ENCODE measurements around the gene SDK1. TPM values are rescaled to one million over a fixed set of nuclear protein-coding genes. Genes with fewer than 3 reads are reported as not detected.

The SDK1 gene
- total RNA-seq, 2 donors from 2014 or later = 4.8 to 13.2 TPM

GRCh38 chr7:4196121-4196819 is 895.2 kb downstream of the SDK1 start:
- no peak for TF ChIP-seq POLR2AphosphoS5 (IDR thresholded peaks at IDR 0.05)
- TF ChIP-seq, protein P1, sequence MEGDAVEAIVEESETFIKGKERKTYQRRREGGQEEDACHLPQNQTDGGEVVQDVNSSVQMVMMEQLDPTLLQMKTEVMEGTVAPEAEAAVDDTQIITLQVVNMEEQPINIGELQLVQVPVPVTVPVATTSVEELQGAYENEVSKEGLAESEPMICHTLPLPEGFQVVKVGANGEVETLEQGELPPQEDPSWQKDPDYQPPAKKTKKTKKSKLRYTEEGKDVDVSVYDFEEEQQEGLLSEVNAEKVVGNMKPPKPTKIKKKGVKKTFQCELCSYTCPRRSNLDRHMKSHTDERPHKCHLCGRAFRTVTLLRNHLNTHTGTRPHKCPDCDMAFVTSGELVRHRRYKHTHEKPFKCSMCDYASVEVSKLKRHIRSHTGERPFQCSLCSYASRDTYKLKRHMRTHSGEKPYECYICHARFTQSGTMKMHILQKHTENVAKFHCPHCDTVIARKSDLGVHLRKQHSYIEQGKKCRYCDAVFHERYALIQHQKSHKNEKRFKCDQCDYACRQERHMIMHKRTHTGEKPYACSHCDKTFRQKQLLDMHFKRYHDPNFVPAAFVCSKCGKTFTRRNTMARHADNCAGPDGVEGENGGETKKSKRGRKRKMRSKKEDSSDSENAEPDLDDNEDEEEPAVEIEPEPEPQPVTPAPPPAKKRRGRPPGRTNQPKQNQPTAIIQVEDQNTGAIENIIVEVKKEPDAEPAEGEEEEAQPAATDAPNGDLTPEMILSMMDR (IDR thresholded peaks at IDR 0.05) = no peak
- TF ChIP-seq POLR2A (IDR thresholded peaks at IDR 0.05) = no peak
- H3K27me3 ChIP-seq (replicated peaks; ENCODE audit: insufficient read depth) = no peaks in the 10 kb centered on the region
- 89% methylated on average over 15 of the region's 15 CpGs for WGBS
- no peak overlapping the region for H3K4me3 ChIP-seq
- H3K4me1 ChIP-seq (replicated peaks) = no peaks in the 10 kb centered on the region
- H3K9me3 ChIP-seq = no peaks in the 10 kb centered on the region
- DNase-seq (ENCODE audit: low spot score) = no peak
- no peak overlapping the region for H3K27ac ChIP-seq
- H3K36me3 ChIP-seq = no peaks in the 10 kb centered on the region
- intact Hi-C loops (cut with DNase I) = no loop called here

DNA sequence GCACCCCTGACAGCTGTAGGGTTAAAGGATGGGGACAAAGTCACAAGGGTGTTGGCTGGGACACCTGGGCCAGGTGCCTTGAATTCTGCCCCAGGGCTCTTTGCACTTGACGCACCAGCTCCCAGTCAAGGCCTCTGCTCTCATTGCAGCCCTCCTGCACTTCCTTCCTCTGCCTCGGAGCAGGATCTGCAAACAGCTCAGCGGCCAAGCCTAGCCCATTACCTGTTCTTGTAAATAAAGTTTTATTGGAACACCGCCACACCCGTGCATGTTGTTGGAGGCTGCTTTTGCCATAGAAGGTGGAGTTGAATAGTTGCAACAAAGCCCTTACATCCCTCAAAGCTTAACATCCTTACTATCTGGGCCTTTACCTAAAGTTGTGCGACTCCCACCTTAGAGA is 897.2 kb downstream of the SDK1 start:
- WGBS = 75% methylated on average over 6 of the region's 6 CpGs
- H3K9me3 ChIP-seq = no peaks in the 10 kb centered on the region
- no peaks in the 10 kb centered on the region for H3K4me1 ChIP-seq (replicated peaks)
- H3K36me3 ChIP-seq = no peaks in the 10 kb centered on the region
- no peak for DNase-seq (ENCODE audit: low spot score)
- intact Hi-C loops (cut with DNase I) = no loop called here
- no peak overlapping the region for H3K27ac ChIP-seq
- TF ChIP-seq POLR2AphosphoS5 (IDR thresholded peaks at IDR 0.05) (no peak), POLR2A (IDR thresholded peaks at IDR 0.05) (no peak)
- TF ChIP-seq, protein P1 (IDR thresholded peaks at IDR 0.05) = no peak
- H3K4me3 ChIP-seq = no peak overlapping the region
- no peaks in the 10 kb centered on the region for H3K27me3 ChIP-seq (replicated peaks; ENCODE audit: insufficient read depth)

DNA sequence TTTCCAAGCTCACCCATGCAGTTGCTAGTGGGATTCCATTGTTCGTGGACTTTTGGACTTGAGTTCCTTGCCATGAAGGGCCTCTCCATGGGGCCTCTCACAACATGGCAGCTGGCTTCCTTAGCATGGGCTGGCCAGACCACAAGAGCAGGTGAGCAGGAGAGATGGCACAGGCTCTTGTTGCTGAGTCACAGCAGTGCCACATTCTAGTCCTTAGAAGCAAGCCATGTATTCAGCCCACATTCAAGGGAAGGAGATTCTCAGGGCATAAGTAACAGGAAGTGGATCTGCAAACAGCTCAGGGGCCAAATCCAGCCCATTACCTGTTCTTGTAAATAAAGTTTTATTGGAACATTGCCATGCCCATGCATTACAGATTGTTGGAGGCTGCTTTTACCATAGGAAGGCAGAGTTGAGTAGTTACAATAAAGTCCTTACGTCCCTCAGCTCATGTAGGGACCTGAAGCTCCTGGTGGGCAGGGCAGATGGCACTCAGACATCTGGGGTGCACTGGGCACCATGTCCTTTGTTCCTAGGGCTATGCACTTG is 899.6 kb downstream of the SDK1 start:
- Histone ChIP-seq H3K27ac (no peak overlapping the region), H3K4me1 (replicated peaks) (no peaks in the 10 kb centered on the region), H3K9me3 (no peaks in the 10 kb centered on the region), H3K4me3 (no peak overlapping the region), H3K36me3 (no peaks in the 10 kb centered on the region), H3K27me3 (replicated peaks; ENCODE audit: insufficient read depth) (no peaks in the 10 kb centered on the region)
- no peak for TF ChIP-seq POLR2AphosphoS5 (IDR thresholded peaks at IDR 0.05)
- TF ChIP-seq, protein P1 (IDR thresholded peaks at IDR 0.05) = no peak
- TF ChIP-seq POLR2A (IDR thresholded peaks at IDR 0.05) = no peak
- WGBS = 96% methylated on average over 2 of the region's 2 CpGs
- DNase-seq (ENCODE audit: low spot score) = no peak
- intact Hi-C loops (cut with DNase I) = no loop called here

DNA sequence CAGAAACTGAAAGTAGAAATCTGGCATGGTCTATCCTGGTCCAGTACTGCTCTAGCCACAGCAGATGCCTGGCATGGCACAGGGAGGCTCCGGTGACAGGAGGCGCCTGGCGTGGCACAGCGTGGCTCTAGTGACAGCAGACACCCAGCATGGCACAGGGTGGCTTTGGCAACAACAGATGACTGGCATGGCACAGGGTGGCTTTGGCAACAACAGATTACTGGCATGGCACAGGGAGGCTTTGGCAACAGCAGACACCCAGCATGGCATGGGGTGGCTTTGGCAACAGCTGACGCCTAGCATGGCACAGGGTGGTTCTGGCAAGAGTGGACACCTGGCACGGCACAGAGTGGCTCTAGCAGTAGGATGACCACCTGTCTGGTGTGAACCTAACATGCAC is 900.5 kb downstream of the SDK1 start:
- DNase-seq (ENCODE audit: low spot score) = no peak
- intact Hi-C loops (cut with DNase I) = no loop called here
- Histone ChIP-seq H3K36me3 (no peaks in the 10 kb centered on the region), H3K9me3 (no peaks in the 10 kb centered on the region), H3K4me1 (replicated peaks) (no peaks in the 10 kb centered on the region), H3K27me3 (replicated peaks; ENCODE audit: insufficient read depth) (no peaks in the 10 kb centered on the region), H3K4me3 (no peak overlapping the region), H3K27ac (no peak overlapping the region)
- WGBS = 86% methylated on average over 6 of the region's 6 CpGs
- TF ChIP-seq POLR2A (IDR thresholded peaks at IDR 0.05) (no peak), POLR2AphosphoS5 (IDR thresholded peaks at IDR 0.05) (no peak)
- TF ChIP-seq, protein P1 (IDR thresholded peaks at IDR 0.05) = no peak
